Peyer's patch (tissue), 4 donors: Measurements from ENCODE around the gene SCN9A.

ENCODE experiments used
- CTCF ChIP-seq, 6 experiments: fragments of 450-650 bp in 4 of 6; fragments of 200-600 bp in 2 of 6; sonication (generic) in 1 of 6; IDR thresholded peaks; one replicate each; pipeline ENCODE4 v1.5.1; 2017 to 2019; ENCODE audit warnings: antibody characterized with exemption in 6 of 6, mild to moderate bottlenecking in 3 of 6, moderate library complexity in 1 of 6
- POLR2A ChIP-seq, 2 donors: fragments of 450-650 bp; IDR thresholded peaks; one replicate each; pipeline ENCODE4 v1.5.1; 2017; ENCODE audit warnings: antibody characterized with exemption in 2 of 2, mild to moderate bottlenecking in 2 of 2, moderate library complexity in 2 of 2

- TF ChIP-seq POLR2A (IDR thresholded peaks at IDR 0.05), result no peak
- no peak for TF ChIP-seq CTCF (IDR thresholded peaks at IDR 0.05)
Observed at GRCh38 chr2:166269322-166269721, 106.4 kb downstream of the SCN9A start.
